ENCODE measurements around the gene TNPO3. TPM values are rescaled to one million over a fixed set of nuclear protein-coding genes. Genes with fewer than 3 reads are reported as not detected.
A peak's percentile ranks its signal among the peaks of the same experiment; 100 is the strongest.
"Not testable (repeated sequence)": the region's sequence is repeated elsewhere in the genome, so short reads cannot be mapped to it uniquely, and the experiment has no call there.

TNPO3 gene
- total and polyA plus RNA-seq, 2 experiments from 2014 or later = 21.8 to 31.1 TPM

DNA sequence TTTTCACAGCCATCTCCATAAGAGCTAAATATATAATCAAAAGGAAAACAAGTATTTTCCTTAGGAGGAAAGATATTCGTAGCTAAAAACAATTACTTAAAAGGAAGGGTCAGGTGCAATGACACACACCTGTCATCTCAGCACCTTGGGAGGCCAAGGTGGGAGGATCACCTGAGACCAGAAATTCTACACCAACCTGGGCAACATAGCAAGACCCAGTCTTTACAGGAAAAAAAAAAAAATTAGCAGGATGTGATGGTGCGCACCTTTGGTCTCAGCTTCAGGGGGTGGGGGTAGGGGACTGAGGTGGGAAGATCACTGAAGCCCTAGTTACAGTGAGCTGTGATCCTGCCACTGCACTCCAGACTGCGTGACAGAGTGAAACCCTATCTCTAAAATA lies 11.9 kb downstream of the TNPO3 start:
- Histone ChIP-seq H3K4me3 (no peak overlapping the region), H3K27me3 (no peaks in the 10 kb centered on the region), H3K9me3 (ENCODE audit: low read depth) (no peaks in the 10 kb centered on the region), H3K4me1 (ENCODE audit: low read depth) (no peaks in the 10 kb centered on the region), H3K36me3 (peaks cover 14% of the 10 kb centered on the region), H3K27ac (no peak overlapping the region)
- no peak for TF ChIP-seq CTCF (IDR thresholded peaks at IDR 0.05; ENCODE audit: low read depth, low read length)
- DNase-seq (ENCODE audit: low read depth in 1 of 2, low spot score in 1 of 2) = no peak

GRCh38 chr7:129041142-129042085 lies 13.5 kb downstream of the TNPO3 start:
- no peak overlapping the region for H3K4me3 ChIP-seq
- TF ChIP-seq CTCF (IDR thresholded peaks at IDR 0.05; ENCODE audit: low read depth, low read length) = no peak
- no peaks in the 10 kb centered on the region for H3K4me1 ChIP-seq (ENCODE audit: low read depth)
- H3K9me3 ChIP-seq (ENCODE audit: low read depth) = no peaks in the 10 kb centered on the region
- DNase-seq (ENCODE audit: low read depth in 1 of 2, low spot score in 1 of 2) = no peak
- peak overlapping the region; percentile 33 for H3K27ac ChIP-seq
- peaks cover 14% of the 10 kb centered on the region for H3K36me3 ChIP-seq
- no peaks in the 10 kb centered on the region for H3K27me3 ChIP-seq

GRCh38 chr7:129038468-129038867 lies 16.4 kb downstream of the TNPO3 start:
- not testable (repeated sequence) for H3K4me1 ChIP-seq (ENCODE audit: low read depth); H3K4me3 ChIP-seq; H3K27me3 ChIP-seq; H3K9me3 ChIP-seq (ENCODE audit: low read depth); DNase-seq (ENCODE audit: low read depth in 1 of 2, low spot score in 1 of 2); H3K27ac ChIP-seq
- peaks cover 14% of the 10 kb centered on the region for H3K36me3 ChIP-seq

- no peaks in the 10 kb centered on the region for H3K9me3 ChIP-seq (ENCODE audit: low read depth)
- H3K27me3 ChIP-seq = no peaks in the 10 kb centered on the region
- peaks cover 16% of the 10 kb centered on the region for H3K36me3 ChIP-seq
- H3K27ac ChIP-seq = peak overlapping the region; percentile 68
- no peak for DNase-seq (ENCODE audit: low read depth in 1 of 2, low spot score in 1 of 2)
- no peak overlapping the region for H3K4me3 ChIP-seq
- no peak for TF ChIP-seq CTCF (IDR thresholded peaks at IDR 0.05; ENCODE audit: low read depth, low read length)
- H3K4me1 ChIP-seq (ENCODE audit: low read depth) = no peaks in the 10 kb centered on the region
Measured at GRCh38 chr7:129037585-129037984, 17.3 kb downstream of the TNPO3 start.

DNA sequence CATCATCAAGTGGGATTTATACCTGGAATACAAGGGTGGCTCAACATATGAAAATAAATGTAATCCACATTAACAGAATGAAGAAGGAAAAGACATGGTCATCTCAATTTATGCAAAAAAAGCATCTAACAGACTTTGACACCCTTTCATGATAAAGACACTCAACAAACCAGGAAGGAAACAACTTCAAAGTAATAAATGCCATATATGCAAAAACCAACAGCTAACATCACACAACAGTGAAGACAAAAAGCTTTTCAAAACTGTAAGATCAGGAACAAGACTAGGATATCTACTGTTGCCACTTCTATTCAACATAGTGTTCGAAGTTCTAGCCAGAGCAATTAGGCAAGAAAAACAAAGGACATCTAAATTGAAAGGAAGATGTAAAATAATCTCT lies 22.9 kb downstream of the TNPO3 start:
- no peak for DNase-seq (ENCODE audit: low read depth in 1 of 2, low spot score in 1 of 2)
- Histone ChIP-seq H3K4me1 (ENCODE audit: low read depth) (no peaks in the 10 kb centered on the region), H3K36me3 (peaks cover 2% of the 10 kb centered on the region), H3K27me3 (no peaks in the 10 kb centered on the region), H3K9me3 (ENCODE audit: low read depth) (no peaks in the 10 kb centered on the region), H3K4me3 (no peak overlapping the region), H3K27ac (no peak overlapping the region)
- no peak for TF ChIP-seq CTCF (IDR thresholded peaks at IDR 0.05; ENCODE audit: low read depth, low read length)

- Histone ChIP-seq H3K4me3 (no peak overlapping the region), H3K4me1 (ENCODE audit: low read depth) (no peaks in the 10 kb centered on the region), H3K27me3 (no peaks in the 10 kb centered on the region), H3K27ac (no peak overlapping the region), H3K36me3 (peaks cover 2% of the 10 kb centered on the region), H3K9me3 (ENCODE audit: low read depth) (no peaks in the 10 kb centered on the region)
- TF ChIP-seq CTCF (IDR thresholded peaks at IDR 0.05; ENCODE audit: low read depth, low read length) = no peak
- DNase-seq (ENCODE audit: low read depth in 1 of 2, low spot score in 1 of 2) = peak in 1 of 2 donors; percentile 8
Measured at GRCh38 chr7:129030440-129030839, 24.5 kb downstream of the TNPO3 start.

Data from cardiac muscle cell (in vitro differentiated cells and primary cell).